Measurements from ENCODE around the gene SLC2A2.

The SLC2A2 gene

DNA sequence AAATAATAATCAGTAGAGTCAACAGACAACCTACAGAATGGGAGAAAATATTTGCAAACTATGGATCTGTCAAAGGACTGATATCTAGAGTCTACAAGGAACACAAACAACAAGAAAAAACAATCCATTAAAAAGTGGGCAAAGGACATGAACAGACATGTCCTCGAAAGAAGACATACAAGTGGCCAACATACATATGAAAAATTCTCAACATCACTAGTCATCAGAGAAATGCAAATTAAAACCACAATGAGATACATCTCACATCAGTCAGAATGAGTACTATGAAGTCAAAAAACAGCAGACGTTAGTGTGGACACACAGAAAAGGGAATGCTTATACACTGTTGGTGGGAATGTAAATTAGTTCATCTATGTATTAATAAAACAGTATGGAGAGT is 33.7 kb downstream of the SLC2A2 start:
- H3K79me2 ChIP-seq (ENCODE audit: low read length) = no peaks in the 10 kb centered on the region
- H3K4me2 ChIP-seq (ENCODE audit: low read length) = no peak overlapping the region
- no peak overlapping the region for H2AFZ ChIP-seq (ENCODE audit: low read depth, low read length)
- no peaks in the 10 kb centered on the region for H4K20me1 ChIP-seq (ENCODE audit: insufficient read depth, low read length)
- H3K9ac ChIP-seq (ENCODE audit: low read length) = no peak overlapping the region
- H3K36me3 ChIP-seq (replicated peaks; ENCODE audit: low read depth, low read length) = no peaks in the 10 kb centered on the region
- H3K4me1 ChIP-seq (ENCODE audit: low read length) = no peaks in the 10 kb centered on the region
- no peaks in the 10 kb centered on the region for H3K9me3 ChIP-seq (ENCODE audit: insufficient read depth, low read length)
- no peak overlapping the region for H3K4me3 ChIP-seq (ENCODE audit: low read length)
- TF ChIP-seq, protein P1, sequence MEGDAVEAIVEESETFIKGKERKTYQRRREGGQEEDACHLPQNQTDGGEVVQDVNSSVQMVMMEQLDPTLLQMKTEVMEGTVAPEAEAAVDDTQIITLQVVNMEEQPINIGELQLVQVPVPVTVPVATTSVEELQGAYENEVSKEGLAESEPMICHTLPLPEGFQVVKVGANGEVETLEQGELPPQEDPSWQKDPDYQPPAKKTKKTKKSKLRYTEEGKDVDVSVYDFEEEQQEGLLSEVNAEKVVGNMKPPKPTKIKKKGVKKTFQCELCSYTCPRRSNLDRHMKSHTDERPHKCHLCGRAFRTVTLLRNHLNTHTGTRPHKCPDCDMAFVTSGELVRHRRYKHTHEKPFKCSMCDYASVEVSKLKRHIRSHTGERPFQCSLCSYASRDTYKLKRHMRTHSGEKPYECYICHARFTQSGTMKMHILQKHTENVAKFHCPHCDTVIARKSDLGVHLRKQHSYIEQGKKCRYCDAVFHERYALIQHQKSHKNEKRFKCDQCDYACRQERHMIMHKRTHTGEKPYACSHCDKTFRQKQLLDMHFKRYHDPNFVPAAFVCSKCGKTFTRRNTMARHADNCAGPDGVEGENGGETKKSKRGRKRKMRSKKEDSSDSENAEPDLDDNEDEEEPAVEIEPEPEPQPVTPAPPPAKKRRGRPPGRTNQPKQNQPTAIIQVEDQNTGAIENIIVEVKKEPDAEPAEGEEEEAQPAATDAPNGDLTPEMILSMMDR (IDR thresholded peaks at IDR 0.05; ENCODE audit: low read depth, low read length) = no peak
- TF ChIP-seq EZH2phosphoT487 (IDR thresholded peaks at IDR 0.05; ENCODE audit: low read depth) = no peak
- H3K27me3 ChIP-seq (ENCODE audit: low read depth, low read length) = no peaks in the 10 kb centered on the region; the same call in 1 of the 2 replicates
- no peak overlapping the region for H3K27ac ChIP-seq (ENCODE audit: low read length)

DNA sequence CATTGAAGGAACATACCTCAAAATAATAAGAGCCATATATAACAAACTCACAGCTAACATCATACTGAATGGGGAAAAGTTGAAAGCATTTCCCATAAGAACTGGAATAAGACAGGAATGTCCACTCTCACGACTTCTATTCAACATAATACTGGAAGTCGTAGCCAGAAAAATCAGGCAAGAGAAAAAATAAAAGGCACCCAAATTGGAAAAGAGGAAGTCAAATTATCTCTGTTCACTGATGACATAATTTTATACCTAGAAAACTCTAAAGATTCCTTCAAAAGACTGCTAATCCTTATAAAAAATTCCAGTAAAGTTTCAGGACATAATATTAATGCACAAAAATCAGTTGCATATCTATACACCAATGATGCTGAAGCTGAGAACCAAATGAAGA is 34.9 kb downstream of the SLC2A2 start:
- Histone ChIP-seq H4K20me1 (ENCODE audit: insufficient read depth, low read length) (no peaks in the 10 kb centered on the region), H3K27ac (ENCODE audit: low read length) (no peak overlapping the region), H3K4me2 (ENCODE audit: low read length) (no peak overlapping the region), H3K36me3 (replicated peaks; ENCODE audit: low read depth, low read length) (no peaks in the 10 kb centered on the region), H3K4me1 (ENCODE audit: low read length) (no peaks in the 10 kb centered on the region), H2AFZ (ENCODE audit: low read depth, low read length) (no peak overlapping the region), H3K27me3 (ENCODE audit: low read depth, low read length) (no peaks in the 10 kb centered on the region; the same call in 1 of the 2 replicates), H3K79me2 (ENCODE audit: low read length) (no peaks in the 10 kb centered on the region), H3K4me3 (ENCODE audit: low read length) (no peak overlapping the region), H3K9me3 (ENCODE audit: insufficient read depth, low read length) (no peaks in the 10 kb centered on the region), H3K9ac (ENCODE audit: low read length) (no peak overlapping the region)
- TF ChIP-seq, protein P1 (IDR thresholded peaks at IDR 0.05; ENCODE audit: low read depth, low read length) = no peak
- no peak for TF ChIP-seq EZH2phosphoT487 (IDR thresholded peaks at IDR 0.05; ENCODE audit: low read depth)

DNA sequence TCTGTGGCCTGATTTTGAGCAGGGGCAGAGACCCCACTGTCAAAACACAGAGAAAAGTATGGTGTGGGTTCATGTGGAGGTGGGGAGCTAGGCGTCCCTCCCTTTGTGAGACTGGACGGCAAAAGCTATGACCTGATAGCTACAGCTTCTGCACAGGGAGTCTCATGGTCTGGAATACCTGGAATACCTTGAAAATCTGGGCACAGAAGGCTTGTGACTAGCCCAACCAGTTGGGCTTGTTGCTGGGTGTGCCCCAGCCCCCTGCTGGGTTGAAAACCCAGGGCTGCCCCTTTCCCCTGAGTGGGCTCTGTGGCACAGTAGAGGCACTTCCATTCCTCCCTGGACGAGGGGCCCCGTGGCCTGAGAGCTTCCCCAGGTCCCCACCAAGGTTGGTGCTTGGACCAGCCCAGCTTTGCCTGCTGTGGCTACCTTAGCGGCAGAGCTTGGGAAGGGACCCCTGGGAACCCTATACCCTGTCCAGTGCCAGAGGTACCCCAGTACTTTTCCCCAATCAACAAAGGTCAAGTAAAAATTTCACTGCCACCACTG is 37.3 kb downstream of the SLC2A2 start:
- Histone ChIP-seq H4K20me1 (ENCODE audit: insufficient read depth, low read length) (no peaks in the 10 kb centered on the region), H3K27me3 (ENCODE audit: low read depth, low read length) (no peaks in the 10 kb centered on the region; the same call in 1 of the 2 replicates), H3K27ac (ENCODE audit: low read length) (no peak overlapping the region), H3K79me2 (ENCODE audit: low read length) (no peaks in the 10 kb centered on the region), H3K4me1 (ENCODE audit: low read length) (no peaks in the 10 kb centered on the region), H3K4me2 (ENCODE audit: low read length) (no peak overlapping the region), H3K36me3 (replicated peaks; ENCODE audit: low read depth, low read length) (no peaks in the 10 kb centered on the region), H3K9ac (ENCODE audit: low read length) (no peak overlapping the region), H3K4me3 (ENCODE audit: low read length) (no peak overlapping the region), H2AFZ (ENCODE audit: low read depth, low read length) (no peak overlapping the region), H3K9me3 (ENCODE audit: insufficient read depth, low read length) (no peaks in the 10 kb centered on the region)
- TF ChIP-seq, protein P1 (IDR thresholded peaks at IDR 0.05; ENCODE audit: low read depth, low read length) = no peak
- no peak for TF ChIP-seq EZH2phosphoT487 (IDR thresholded peaks at IDR 0.05; ENCODE audit: low read depth)

DNA sequence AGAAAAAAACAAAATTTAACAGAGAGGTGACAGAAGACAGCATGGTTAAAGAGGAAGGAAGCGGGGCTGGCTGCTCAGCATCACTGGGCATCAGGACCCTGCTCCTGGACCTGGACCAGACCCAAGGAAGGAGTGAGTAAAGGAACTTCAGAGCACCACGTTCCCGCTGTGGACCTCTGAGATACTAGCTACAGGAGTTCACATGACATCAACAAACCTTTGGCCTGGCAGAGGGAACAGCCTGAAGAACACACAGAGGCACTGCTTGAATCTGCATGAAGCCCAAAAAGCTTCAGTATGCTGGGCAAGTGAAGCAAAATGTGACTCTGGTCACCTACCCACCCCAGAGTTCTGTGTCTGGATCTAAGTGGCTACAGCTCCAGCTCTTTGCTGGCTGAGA is 38.1 kb downstream of the SLC2A2 start:
- Histone ChIP-seq H3K4me1 (ENCODE audit: low read length) (peaks cover under 1% of the 10 kb centered on the region; the same call in 1 of the 2 replicates), H4K20me1 (ENCODE audit: insufficient read depth, low read length) (no peaks in the 10 kb centered on the region), H3K9me3 (ENCODE audit: insufficient read depth, low read length) (no peaks in the 10 kb centered on the region), H3K27ac (ENCODE audit: low read length) (no peak overlapping the region), H2AFZ (ENCODE audit: low read depth, low read length) (no peak overlapping the region), H3K27me3 (ENCODE audit: low read depth, low read length) (no peaks in the 10 kb centered on the region; the same call in 1 of the 2 replicates), H3K79me2 (ENCODE audit: low read length) (no peaks in the 10 kb centered on the region), H3K4me3 (ENCODE audit: low read length) (no peak overlapping the region), H3K36me3 (replicated peaks; ENCODE audit: low read depth, low read length) (no peaks in the 10 kb centered on the region), H3K9ac (ENCODE audit: low read length) (no peak overlapping the region), H3K4me2 (ENCODE audit: low read length) (no peak overlapping the region)
- TF ChIP-seq, protein P1 (IDR thresholded peaks at IDR 0.05; ENCODE audit: low read depth, low read length) = no peak
- no peak for TF ChIP-seq EZH2phosphoT487 (IDR thresholded peaks at IDR 0.05; ENCODE audit: low read depth)

All from OCI-LY3 (cell line).